Spleen (tissue), 7 donors: ENCODE results near the gene PCDHGB3.

Source experiments
- POLR2A ChIP-seq, 3 donors: fragments of 450-650 bp; IDR thresholded peaks; one replicate each; pipeline ENCODE4 v1.5.1; 2017; ENCODE audit warnings: antibody characterized with exemption in 3 of 3, mild to moderate bottlenecking in 1 of 3
- POLR2AphosphoS5 ChIP-seq, 3 donors: sonication (generic); formaldehyde crosslinking; IDR thresholded peaks; one replicate each; pipeline ENCODE4 v1.5.1; 2017; ENCODE audit warnings: antibody characterized with exemption in 3 of 3
- TF ChIP-seq, protein P1 (sequence below), 11 experiments: fragments of 200-600 bp in 7 of 11; fragments of 450-650 bp in 4 of 11; sonication (generic) in 4 of 11; IDR thresholded peaks in 8 of 11; conservative IDR thresholded peaks in 3 of 11; 1 replicate in 7 of 11; 2 replicates in 4 of 11; pipeline versions ENCODE4 v1.4.0 to v1.8.0; 2016 to 2021; ENCODE audit warnings: antibody characterized with exemption in 11 of 11, inconsistent platforms in 4 of 11, mild to moderate bottlenecking in 1 of 11
- donor health status: DM: no; HTN: no; CAD: no; lungs with moderate emphysema.
- donor health status: DM: no; HTN: no; CAD: no.
- donor health status: DM: no; HTN: no; CAD: no.

DNA sequence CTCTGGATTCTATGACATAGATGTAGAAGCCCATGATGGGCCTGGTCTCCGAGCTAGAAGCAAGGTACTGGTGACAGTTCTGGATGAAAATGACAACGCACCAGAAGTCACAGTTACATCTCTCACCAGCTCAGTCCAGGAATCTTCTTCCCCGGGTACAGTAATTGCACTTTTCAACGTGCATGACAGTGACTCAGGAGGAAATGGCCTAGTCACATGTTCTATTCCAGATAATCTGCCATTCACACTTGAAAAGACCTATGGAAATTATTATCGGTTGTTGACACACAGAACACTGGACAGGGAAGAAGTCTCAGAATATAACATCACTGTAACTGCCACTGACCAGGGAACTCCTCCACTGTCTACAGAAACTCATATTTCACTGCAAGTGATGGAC is 13.9 kb upstream of the PCDHGB3 start:
- TF ChIP-seq, protein P1, sequence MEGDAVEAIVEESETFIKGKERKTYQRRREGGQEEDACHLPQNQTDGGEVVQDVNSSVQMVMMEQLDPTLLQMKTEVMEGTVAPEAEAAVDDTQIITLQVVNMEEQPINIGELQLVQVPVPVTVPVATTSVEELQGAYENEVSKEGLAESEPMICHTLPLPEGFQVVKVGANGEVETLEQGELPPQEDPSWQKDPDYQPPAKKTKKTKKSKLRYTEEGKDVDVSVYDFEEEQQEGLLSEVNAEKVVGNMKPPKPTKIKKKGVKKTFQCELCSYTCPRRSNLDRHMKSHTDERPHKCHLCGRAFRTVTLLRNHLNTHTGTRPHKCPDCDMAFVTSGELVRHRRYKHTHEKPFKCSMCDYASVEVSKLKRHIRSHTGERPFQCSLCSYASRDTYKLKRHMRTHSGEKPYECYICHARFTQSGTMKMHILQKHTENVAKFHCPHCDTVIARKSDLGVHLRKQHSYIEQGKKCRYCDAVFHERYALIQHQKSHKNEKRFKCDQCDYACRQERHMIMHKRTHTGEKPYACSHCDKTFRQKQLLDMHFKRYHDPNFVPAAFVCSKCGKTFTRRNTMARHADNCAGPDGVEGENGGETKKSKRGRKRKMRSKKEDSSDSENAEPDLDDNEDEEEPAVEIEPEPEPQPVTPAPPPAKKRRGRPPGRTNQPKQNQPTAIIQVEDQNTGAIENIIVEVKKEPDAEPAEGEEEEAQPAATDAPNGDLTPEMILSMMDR (IDR thresholded peaks at IDR 0.05 in 8 of 11, conservative IDR thresholded peaks at IDR 0.05 in 3 of 11): no peak
- TF ChIP-seq POLR2AphosphoS5 (IDR thresholded peaks at IDR 0.05) (no peak), POLR2A (IDR thresholded peaks at IDR 0.05) (no peak)
